ENCODE data around the gene CELA1.
"Not testable (repeated sequence)": the region's sequence is repeated elsewhere in the genome, so short reads cannot be mapped to it uniquely, and the experiment has no call there.

- TF ChIP-seq CTCF (IDR thresholded peaks at IDR 0.05; ENCODE audit: insufficient read depth, low read depth, low read length); EZH2 (IDR thresholded peaks at IDR 0.05; ENCODE audit: insufficient read depth, low read length): not testable (repeated sequence)
Measured at GRCh38 chr12:51318057-51318806, 28.2 kb downstream of the CELA1 start.
